ENCODE measurements around the gene MAP3K3.
"Not testable (repeated sequence)": the region's sequence is repeated elsewhere in the genome, so short reads cannot be mapped to it uniquely, and the experiment has no call there.

Gene MAP3K3

DNA sequence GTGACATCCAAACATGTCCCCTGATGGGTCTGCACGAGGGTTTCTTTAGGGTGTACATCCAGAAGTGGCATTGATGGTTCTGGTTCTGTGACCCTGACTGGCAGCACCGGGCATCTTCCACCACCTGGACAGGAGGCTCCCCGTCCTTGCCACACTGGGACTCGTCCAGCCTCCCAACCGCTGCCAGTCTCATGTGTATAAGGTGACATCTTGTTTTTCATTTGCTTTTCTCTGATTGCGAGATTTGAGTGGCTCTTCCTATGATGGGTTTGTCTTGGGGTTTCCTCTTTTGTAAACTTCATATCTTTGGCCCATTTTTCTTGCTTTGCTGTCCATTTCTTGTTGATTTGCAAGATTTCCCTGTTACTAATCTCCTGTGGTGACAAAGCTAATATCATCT is 86.9 kb downstream of the MAP3K3 start:
- no peak for DNase-seq

DNA sequence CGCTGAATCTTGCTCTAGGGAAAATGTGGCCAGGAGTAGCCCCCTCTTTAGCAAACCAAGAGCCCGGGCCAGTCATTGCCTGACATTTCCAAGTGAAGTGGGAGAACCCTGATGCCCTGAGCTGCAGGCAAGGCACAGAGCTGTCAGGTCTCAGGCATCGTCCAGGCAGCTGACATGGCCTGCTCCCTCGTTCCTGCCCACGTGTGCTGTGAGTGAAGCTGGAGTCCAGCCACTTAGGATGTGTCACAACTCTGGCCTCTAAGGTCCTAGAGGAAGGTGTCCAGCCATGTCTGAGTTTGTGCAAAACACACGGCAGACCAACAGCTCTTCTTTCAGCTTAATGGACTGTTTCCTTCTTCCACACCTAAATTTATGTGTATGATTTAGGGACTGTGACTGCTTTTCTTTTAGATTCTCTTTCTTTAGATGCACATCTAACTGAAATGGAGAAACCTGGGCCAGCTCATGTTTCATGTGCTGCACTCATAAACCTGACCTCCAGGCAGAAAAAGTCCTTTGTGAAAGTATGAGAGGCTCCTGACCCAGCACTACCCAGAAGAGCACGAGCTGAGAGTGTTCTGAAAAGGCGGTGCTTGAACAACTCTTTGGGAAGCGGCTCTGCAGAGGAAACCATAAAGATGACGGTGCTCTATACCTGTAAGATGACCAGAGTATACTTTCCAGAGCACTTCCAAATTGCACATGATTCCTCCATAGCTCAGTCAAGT is 92.5 kb downstream of the MAP3K3 start:
- no peak for DNase-seq

DNA sequence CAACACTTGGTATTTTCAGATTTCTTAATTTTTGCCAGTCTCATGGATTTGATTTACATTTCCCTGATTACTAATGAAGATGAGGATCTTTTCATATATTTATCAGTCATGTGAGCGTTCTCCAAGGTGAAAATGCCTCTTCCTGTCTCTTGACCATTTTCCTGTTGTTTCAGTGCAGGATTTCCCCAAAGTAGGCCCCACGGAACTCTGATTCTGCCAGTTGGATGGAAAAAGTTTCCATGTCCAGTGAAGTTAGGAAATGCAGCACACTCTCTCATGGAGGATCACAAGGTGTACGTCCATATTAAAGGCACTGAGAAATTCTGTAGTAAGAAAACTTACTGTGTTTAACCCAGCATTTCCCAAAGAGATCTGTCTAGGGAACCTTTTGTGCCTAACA is 94.2 kb downstream of the MAP3K3 start:
- no peak for DNase-seq

DNA sequence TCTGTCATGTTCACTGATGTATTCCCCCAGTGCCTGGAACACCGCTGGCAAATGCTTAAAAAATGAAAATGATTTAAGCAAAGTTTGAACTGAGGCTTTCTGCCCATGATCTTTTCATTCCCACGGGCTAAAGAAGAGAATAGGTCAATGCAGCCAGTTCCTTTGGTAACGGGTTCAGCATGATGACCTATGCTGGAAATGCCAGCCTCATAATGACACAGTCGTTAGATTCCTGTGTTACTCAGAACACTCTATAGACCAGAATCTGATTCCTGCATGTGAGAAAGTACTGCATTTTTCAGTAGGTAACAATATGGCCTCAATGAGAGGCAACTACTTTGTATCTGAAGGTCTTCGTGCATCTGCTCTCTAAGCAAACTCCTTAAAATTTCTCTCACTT is 96.8 kb downstream of the MAP3K3 start:
- DNase-seq, result no peak

DNA sequence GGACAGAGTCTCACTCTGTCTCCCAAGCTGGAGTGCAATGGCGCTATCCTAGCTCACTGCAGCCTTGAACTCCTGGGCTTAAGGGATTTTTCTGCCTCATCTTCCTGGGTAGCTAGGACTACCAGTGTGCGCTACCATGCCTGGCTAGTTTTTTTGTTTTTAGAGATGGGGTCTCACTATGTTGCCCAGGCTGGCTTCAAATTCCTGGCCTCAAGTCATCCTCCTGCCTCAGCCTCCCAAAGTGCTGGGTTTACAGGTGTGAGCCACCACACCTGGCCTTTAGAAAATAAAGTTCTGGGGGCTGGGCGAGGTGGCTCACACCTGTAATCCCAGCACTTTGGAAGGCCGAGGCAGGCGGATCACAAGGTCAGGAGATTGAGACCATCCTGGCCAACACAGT is 98.0 kb downstream of the MAP3K3 start:
- DNase-seq, result not testable (repeated sequence)

- DNase-seq, result no peak
Measured at GRCh38 chr17:63722403-63722802, 100.2 kb downstream of the MAP3K3 start.

DNA sequence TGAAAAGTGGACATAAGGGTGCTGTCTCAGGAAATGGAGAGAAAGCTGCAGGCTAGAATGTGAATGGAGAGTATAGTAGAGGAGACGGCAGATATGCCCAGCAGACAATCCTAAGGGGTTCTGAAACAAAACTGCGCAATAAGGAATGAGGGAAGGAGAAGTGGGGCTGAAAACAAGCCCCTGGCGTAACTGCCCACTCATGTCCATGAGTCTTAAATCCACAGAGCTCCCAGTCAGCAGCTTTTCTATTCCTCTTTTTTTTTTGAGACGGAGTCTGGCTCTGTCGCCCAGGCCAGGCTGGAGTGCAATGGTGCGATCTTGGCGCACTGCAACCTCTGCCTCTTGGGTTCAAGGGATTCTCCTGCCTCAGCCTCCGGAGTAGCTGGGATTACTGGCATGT is 113.5 kb downstream of the MAP3K3 start:
- DNase-seq, result no peak

DNA sequence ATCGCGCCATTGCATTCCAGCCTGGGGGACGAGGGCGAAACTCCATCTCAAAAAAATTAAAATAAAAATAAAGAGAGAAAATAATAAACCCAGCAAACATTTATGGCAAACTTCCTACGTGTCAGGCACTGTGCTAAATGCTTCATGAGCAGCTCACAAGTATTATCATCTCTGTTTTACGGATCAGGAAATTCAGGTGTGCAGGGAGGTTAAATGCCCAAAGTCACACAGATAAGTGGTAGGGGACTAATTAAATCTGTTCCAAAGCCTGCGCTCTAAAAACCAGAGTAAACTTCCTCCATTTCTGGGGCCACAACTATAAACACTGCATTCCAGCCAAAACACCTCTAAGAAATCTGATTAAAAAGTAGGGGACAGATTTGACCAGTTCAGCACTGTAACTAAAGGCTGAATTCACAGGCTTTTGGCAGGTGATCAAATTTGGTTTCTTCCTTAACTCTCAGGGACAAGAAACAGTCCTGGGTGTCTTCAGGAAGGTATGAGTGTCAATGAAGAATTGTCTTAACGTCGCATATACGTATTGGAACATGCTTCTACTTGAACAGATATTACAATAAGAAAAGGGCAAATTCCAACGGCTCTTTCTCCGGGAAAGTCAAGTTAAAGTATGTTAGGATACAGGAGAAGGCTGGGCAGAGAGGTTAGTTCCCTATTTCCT is 118.4 kb downstream of the MAP3K3 start:
- no peak for DNase-seq

DNA sequence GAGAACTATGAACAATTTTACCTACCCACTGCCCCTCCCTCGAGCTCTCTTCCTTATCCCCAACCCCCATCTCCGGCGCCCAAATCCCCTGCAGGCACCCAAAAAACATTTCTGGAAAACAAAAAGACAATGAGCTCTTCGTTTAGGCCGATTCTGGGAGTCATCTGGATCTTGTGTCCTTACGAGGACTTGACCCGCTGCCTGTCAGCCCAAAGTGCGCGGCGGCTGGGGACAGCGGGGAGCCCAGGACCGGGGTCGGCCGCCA is 118.9 kb downstream of the MAP3K3 start:
- DNase-seq, result no peak

DNA sequence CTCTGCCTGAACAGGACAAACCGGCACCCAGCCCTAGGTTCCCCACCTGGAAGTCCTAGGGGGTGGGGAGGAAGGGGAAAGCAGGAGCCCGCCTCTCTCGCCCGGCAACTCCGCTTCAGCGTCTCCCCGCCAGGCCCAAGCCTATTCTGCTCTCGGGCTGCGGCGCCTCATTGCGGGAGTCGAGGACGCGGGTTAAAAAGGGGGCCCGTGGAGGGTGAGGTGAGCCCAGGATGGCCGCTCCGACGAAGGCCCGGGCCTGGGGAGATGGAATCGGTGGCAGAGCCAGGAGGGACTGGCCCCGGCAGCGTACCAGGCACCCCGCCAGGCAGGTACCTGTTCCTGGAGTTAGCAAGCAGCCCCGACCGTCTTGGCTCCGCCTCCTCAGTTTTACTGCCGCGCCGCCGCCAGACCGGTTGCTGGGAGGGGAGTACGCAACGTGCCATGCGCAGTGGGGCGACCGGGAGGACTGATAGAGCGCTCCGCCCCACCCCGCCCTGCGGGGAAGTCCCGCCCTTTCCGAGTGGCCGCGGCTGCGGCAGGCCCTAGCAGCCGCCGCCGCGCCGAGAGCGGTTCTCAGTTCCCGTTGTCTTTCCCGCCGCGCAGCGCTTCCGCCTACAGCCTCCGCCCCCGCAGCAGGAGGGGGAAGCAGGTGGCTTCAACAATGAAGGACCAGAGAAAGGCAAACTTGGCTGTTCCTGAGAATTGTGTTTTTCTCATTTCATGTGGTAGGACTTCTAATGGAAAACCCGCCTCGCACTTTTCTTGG is 119.4 kb downstream of the MAP3K3 start, which contains the start of gene STRADA:
Gene STRADA, minus strand, starts transcription at position 392 of the 766 bp plus-strand sequence. CDS start 13,430 bp downstream, outside the sequence.
- peak; percentile 99 for DNase-seq

All from stimulated activated CD4-positive, alpha-beta T cell treated with anti-CD3 and anti-CD28 coated beads, Interleukin-1b, Interleukin-23, amount 100 ng/mL, for 48 hours (primary cell).